Liver (tissue), 9 donors: Measurements from ENCODE around the gene COX5B. TPM values are rescaled to one million over a fixed set of nuclear protein-coding genes. Genes with fewer than 3 reads are reported as not detected.

Experiments
- DNase-seq: peaks from one replicate; pipeline ENCODE4 v3.0.0-alpha.2; 2017; ENCODE audit warnings: low spot score
- H3K27ac ChIP-seq, 2 donors: one replicate each; pipeline ENCODE4 v1.7.0; 2013; ENCODE audit warnings: inconsistent platforms in 2 of 2, low read length in 2 of 2, control low read depth in 1 of 2, low read depth in 1 of 2, mild to moderate bottlenecking in 1 of 2
- H3K27me3 ChIP-seq, 4 donors: one replicate each; pipeline versions ENCODE4 v1.6.1 to v1.7.0; 2013; ENCODE audit warnings: low read length in 3 of 4, inconsistent platforms in 1 of 4, mild to moderate bottlenecking in 1 of 4, moderate library complexity in 1 of 4; ENCODE audit not compliant: control insufficient read depth in 4 of 4, insufficient read depth in 4 of 4
- H3K36me3 ChIP-seq, 4 donors: one replicate each; pipeline versions ENCODE4 v1.6.1 to v1.7.0; 2013; ENCODE audit warnings: low read length in 3 of 4, mild to moderate bottlenecking in 3 of 4, low read depth in 1 of 4, moderate library complexity in 1 of 4; ENCODE audit not compliant: control insufficient read depth in 4 of 4, insufficient read depth in 3 of 4
- H3K4me1 ChIP-seq, 4 donors: one replicate each; pipeline versions ENCODE4 v1.6.1 to v1.7.0; 2013; ENCODE audit warnings: low read length in 3 of 4, mild to moderate bottlenecking in 3 of 4, moderate library complexity in 1 of 4; ENCODE audit not compliant: control insufficient read depth in 4 of 4, insufficient read depth in 4 of 4
- H3K4me3 ChIP-seq, 3 donors: one replicate each; pipeline versions ENCODE4 v1.6.1 to v1.7.0; 2013; ENCODE audit warnings: low read length in 3 of 3, control low read depth in 1 of 3, low read depth in 1 of 3, mild to moderate bottlenecking in 1 of 3
- H3K9ac ChIP-seq, 2 donors: one replicate each; pipeline ENCODE4 v1.7.0; 2013; ENCODE audit warnings: low read length in 2 of 2, mild to moderate bottlenecking in 2 of 2, moderate library complexity in 2 of 2, control low read depth in 1 of 2, low read depth in 1 of 2
- H3K9me3 ChIP-seq, 4 donors: one replicate each; pipeline versions ENCODE4 v1.6.1 to v1.7.0; 2013; ENCODE audit warnings: low read length in 3 of 4; ENCODE audit not compliant: control insufficient read depth in 4 of 4
- ATF3 ChIP-seq: IDR thresholded peaks from 2 replicates; pipeline ENCODE4 v1.6.1; 2016; ENCODE audit warnings: antibody characterized with exemption
- CTCF ChIP-seq: fragments of 150-350 bp; IDR thresholded peaks from 2 replicates; pipeline ENCODE4 v1.5.1; 2017; ENCODE audit warnings: improper control_type of control experiment, low read depth, low read length; ENCODE audit not compliant: missing input control
- EGR1 ChIP-seq, 2 donors: IDR thresholded peaks; 2 replicates each; pipeline ENCODE4 v1.6.1; 2016 to 2018; ENCODE audit warnings: antibody characterized with exemption in 2 of 2, low read depth in 2 of 2
- FOXA1 ChIP-seq: IDR thresholded peaks from 2 replicates; pipeline ENCODE4 v1.6.1; 2016; ENCODE audit warnings: antibody characterized with exemption
- FOXA2 ChIP-seq: IDR thresholded peaks from 2 replicates; pipeline ENCODE4 v1.6.1; 2016; ENCODE audit warnings: antibody characterized with exemption
- GABPA ChIP-seq, 2 donors: IDR thresholded peaks in 1 of 2; conservative IDR thresholded peaks in 1 of 2; 2 replicates each; pipeline ENCODE4 v1.6.1; 2016; ENCODE audit warnings: antibody characterized with exemption in 2 of 2, mild to moderate bottlenecking in 1 of 2, moderate library complexity in 1 of 2
- HNF4A ChIP-seq, 2 donors: conservative IDR thresholded peaks; 2 replicates each; pipeline ENCODE4 v1.6.1; 2016; ENCODE audit warnings: antibody characterized with exemption in 2 of 2, mild to moderate bottlenecking in 2 of 2
- HNF4G ChIP-seq: IDR thresholded peaks from 2 replicates; pipeline ENCODE4 v1.6.1; 2016; ENCODE audit warnings: antibody characterized with exemption
- JUND ChIP-seq, 2 donors: IDR thresholded peaks; 2 replicates each; pipeline ENCODE4 v1.6.1; 2016; ENCODE audit warnings: antibody characterized with exemption in 2 of 2
- MAX ChIP-seq: IDR thresholded peaks from 2 replicates; pipeline ENCODE4 v1.6.1; 2016; ENCODE audit warnings: antibody characterized with exemption
- NR2F2 ChIP-seq: IDR thresholded peaks from 2 replicates; pipeline ENCODE4 v1.6.1; 2016; ENCODE audit warnings: antibody characterized with exemption
- RAD21 ChIP-seq, 2 donors: IDR thresholded peaks; 2 replicates each; pipeline ENCODE4 v1.6.1; 2016; ENCODE audit warnings: antibody characterized with exemption in 2 of 2, mild to moderate bottlenecking in 2 of 2
- REST ChIP-seq: IDR thresholded peaks from 2 replicates; pipeline ENCODE4 v1.6.1; 2016; ENCODE audit warnings: antibody characterized with exemption, mild to moderate bottlenecking
- RXRA ChIP-seq, 2 donors: IDR thresholded peaks; 2 replicates each; pipeline ENCODE4 v1.6.1; 2017 to 2018; ENCODE audit warnings: antibody characterized with exemption in 2 of 2, mild to moderate bottlenecking in 1 of 2
- SP1 ChIP-seq: IDR thresholded peaks from 2 replicates; pipeline ENCODE4 v1.6.1; 2018; ENCODE audit warnings: antibody characterized with exemption, mild to moderate bottlenecking
- TAF1 ChIP-seq: conservative IDR thresholded peaks from 2 replicates; pipeline ENCODE4 v1.6.1; 2016; ENCODE audit warnings: antibody characterized with exemption, mild to moderate bottlenecking
- ZBTB33 ChIP-seq: IDR thresholded peaks from 2 replicates; pipeline ENCODE4 v1.6.1; 2016; ENCODE audit warnings: antibody characterized with exemption
- WGBS: extraction: QIAGEN DNeasy Blood & Tissue Kit; methylation state at CpG from one replicate; pipeline ENCODE4 v1.1.7; 2013; 5-methylcytosine and 5-hydroxymethylcytosine counted together
- polyA plus RNA-seq, 2 donors: library from polyadenylated mRNA; stranded (reverse) in 1 of 2; unstranded in 1 of 2; fragments of 200-250 nt in 1 of 2; fragments of >200 nt in 1 of 2; fragmentation: Nextera tagmentation in 1 of 2; extraction: Ambion mirVana in 1 of 2; gene quantifications; one replicate each; pipeline versions ENCODE4 v1.2.1 to v1.2.3, GENCODE V29; 2013 to 2015
- total RNA-seq, 2 donors: library from RNA; depleted of rRNA; stranded (reverse); fragments of >200 nt; gene quantifications; one replicate each; pipeline ENCODE4 v1.2.3, GENCODE V29; 2014
- donor health status: healthy.
- donor health status: healthy.
- donor health status: healthy.
- donor health status: healthy.
- donor health status: healthy.

Gene COX5B
- total and polyA plus RNA-seq, 4 donors = 103 to 423 (median 264) TPM

- Histone ChIP-seq H3K36me3 (peaks cover 0 to 8% (median 1%) of the 10 kb centered on the region in 4 donors), H3K9ac (peak overlapping the region; percentile 97 to 99), H3K4me1 (peaks cover 10 to 15% (median 13%) of the 10 kb centered on the region in 4 donors), H3K27ac (peak overlapping the region; percentile 96), H3K27me3 (no peaks in the 10 kb centered on the region), H3K4me3 (peak overlapping the region; percentile 59 to 99 (median 67)), H3K9me3 (no peaks in the 10 kb centered on the region)
- no peak for TF ChIP-seq GABPA (IDR thresholded peaks at IDR 0.05 in 1 of 2, conservative IDR thresholded peaks at IDR 0.05 in 1 of 2)
- no peak for TF ChIP-seq CTCF
- no peak for TF ChIP-seq TAF1
- no peak for TF ChIP-seq RXRA (IDR thresholded peaks at IDR 0.05)
- TF ChIP-seq REST = no peak
- TF ChIP-seq SP1 = no peak
- no peak for TF ChIP-seq EGR1 (IDR thresholded peaks at IDR 0.05; ENCODE audit: low read depth in 2 of 2)
- TF ChIP-seq HNF4G = no peak
- TF ChIP-seq NR2F2 = no peak
- TF ChIP-seq JUND (IDR thresholded peaks at IDR 0.05) = no peak
- no peak for TF ChIP-seq HNF4A (conservative IDR thresholded peaks at IDR 0.05)
- TF ChIP-seq ZBTB33 = no peak
- TF ChIP-seq ATF3 = no peak
- no peak for TF ChIP-seq RAD21 (IDR thresholded peaks at IDR 0.05)
- TF ChIP-seq MAX = no peak
- DNase-seq = no peak
- WGBS = 11% methylated on average over 21 of the region's 21 CpGs
Measured at GRCh38 chr2:97664636-97664970, 18.7 kb downstream of the COX5B start.

- 91% methylated on average over 6 of the region's 6 CpGs for WGBS
- no peaks in the 10 kb centered on the region for H3K27me3 ChIP-seq
- no peak within 1 kb of the TSS for H3K27ac ChIP-seq
- no peaks in the 10 kb centered on the region for H3K4me1 ChIP-seq
- H3K4me3 ChIP-seq = no peak within 1 kb of the TSS
- H3K9me3 ChIP-seq = no peaks in the 10 kb centered on the region
- no peak within 1 kb of the TSS for H3K9ac ChIP-seq
- no peaks in the 10 kb centered on the region for H3K36me3 ChIP-seq
- no peak for DNase-seq
- TF ChIP-seq FOXA1 (no peak), HNF4G (no peak), ATF3 (no peak), RAD21 (IDR thresholded peaks at IDR 0.05) (no peak), TAF1 (no peak), FOXA2 (no peak), ZBTB33 (no peak), REST (no peak), MAX (no peak), HNF4A (conservative IDR thresholded peaks at IDR 0.05) (no peak), JUND (IDR thresholded peaks at IDR 0.05) (no peak), GABPA (IDR thresholded peaks at IDR 0.05 in 1 of 2, conservative IDR thresholded peaks at IDR 0.05 in 1 of 2) (no peak)
Measured at GRCh38 chr2:97669448-97669847, 23.6 kb downstream of the COX5B start, which contains the start of gene C2orf92. C2orf92 (plus strand) TSS chr2:97669713; CDS start chr2:97669789, 76 bp downstream.
